Endodermal cell (in vitro differentiated cells): ENCODE results near the gene ZNF648. TPM values are rescaled to one million over a fixed set of nuclear protein-coding genes. Genes with fewer than 3 reads are reported as not detected.

Source experiments
- DNase-seq: peaks from one replicate; pipeline ENCODE4 v3.0.0-alpha.2; 2017
- H3K27ac ChIP-seq: 2 replicates; pipeline ENCODE4 v1.5.1; 2013; ENCODE audit warnings: mild to moderate bottlenecking, low read depth, low read length, moderate library complexity
- H3K27me3 ChIP-seq: 2 replicates; pipeline ENCODE4 v1.6.1; 2013; ENCODE audit warnings: mild to moderate bottlenecking, low read length, moderate library complexity; ENCODE audit not compliant: insufficient read depth, control insufficient read depth, poor library complexity, severe bottlenecking
- H3K36me3 ChIP-seq: 2 replicates; pipeline ENCODE4 v1.7.0; 2013; ENCODE audit warnings: mild to moderate bottlenecking, low read length, moderate library complexity; ENCODE audit not compliant: control insufficient read depth, insufficient read depth
- H3K4me1 ChIP-seq: one replicate; pipeline ENCODE4 v1.7.0; 2013; ENCODE audit warnings: low read length; ENCODE audit not compliant: control insufficient read depth, insufficient read depth
- H3K4me3 ChIP-seq: 2 replicates; pipeline ENCODE4 v1.5.1; 2013; ENCODE audit warnings: mild to moderate bottlenecking, low read length, moderate library complexity
- H3K9ac ChIP-seq: 2 replicates; pipeline ENCODE4 v1.6.1; 2013; ENCODE audit warnings: mild to moderate bottlenecking, low read length, moderate library complexity; ENCODE audit not compliant: poor library complexity, severe bottlenecking; ENCODE audit errors: extremely low read depth
- H3K9me3 ChIP-seq: 2 replicates; pipeline ENCODE4 v1.6.1; 2013; ENCODE audit warnings: mild to moderate bottlenecking, low read length, moderate library complexity; ENCODE audit not compliant: control insufficient read depth
- H3K27ac Mint-ChIP-seq: 2 replicates; pipeline ENCODE4 v1.8.0; 2020; ENCODE audit warnings: mixed read lengths
- H3K27me3 Mint-ChIP-seq: 2 replicates; pipeline ENCODE4 v1.8.0; 2021; ENCODE audit warnings: mild to moderate bottlenecking, mixed read lengths; ENCODE audit not compliant: insufficient read depth
- H3K36me3 Mint-ChIP-seq: 2 replicates; pipeline ENCODE4 v1.8.0; 2020; ENCODE audit warnings: low read depth, mixed read lengths
- H3K4me1 Mint-ChIP-seq: 2 replicates; pipeline ENCODE4 v1.8.0; 2020; ENCODE audit warnings: mixed read lengths
- H3K4me3 Mint-ChIP-seq: 2 replicates; pipeline ENCODE4 v1.8.0; 2020; ENCODE audit warnings: mild to moderate bottlenecking, moderate library complexity, mixed read lengths
- H3K9me3 Mint-ChIP-seq: 2 replicates; pipeline ENCODE4 v1.8.0; 2020; ENCODE audit warnings: mild to moderate bottlenecking, mixed read lengths
- WGBS, 2 experiments: methylation state at CpG; one replicate each; pipeline versions ENCODE4 v1.1.5 to v1.1.7; 2013; ENCODE audit warnings: missing lambda C conversion rate in 2 of 2, mixed read lengths in 1 of 2; ENCODE audit not compliant: insufficient coverage in 1 of 2, insufficient read length in 1 of 2; 5-methylcytosine and 5-hydroxymethylcytosine counted together
- total RNA-seq, 2 donors: library from RNA; stranded (reverse); fragmentation: NEBNext Ultra II Directional in 1 of 2; extraction: Animal tissue kit (Norgen Biotek cat#: 25700) in 1 of 2; gene quantifications; 2 replicates in 1 of 2; 3 replicates in 1 of 2; pipeline ENCODE4 v1.2.1, GENCODE V29; 2021
- TF ChIP-seq, protein P1 (sequence below): fragments of 200-600 bp; sonication (generic); conservative IDR thresholded peaks from 2 replicates; pipeline ENCODE4 v1.5.0; 2021; ENCODE audit warnings: antibody characterized with exemption, mild to moderate bottlenecking

ZNF648 gene
- total RNA-seq, 2 donors from 2014 or later: 0.29 TPM; not detected in 1

DNA sequence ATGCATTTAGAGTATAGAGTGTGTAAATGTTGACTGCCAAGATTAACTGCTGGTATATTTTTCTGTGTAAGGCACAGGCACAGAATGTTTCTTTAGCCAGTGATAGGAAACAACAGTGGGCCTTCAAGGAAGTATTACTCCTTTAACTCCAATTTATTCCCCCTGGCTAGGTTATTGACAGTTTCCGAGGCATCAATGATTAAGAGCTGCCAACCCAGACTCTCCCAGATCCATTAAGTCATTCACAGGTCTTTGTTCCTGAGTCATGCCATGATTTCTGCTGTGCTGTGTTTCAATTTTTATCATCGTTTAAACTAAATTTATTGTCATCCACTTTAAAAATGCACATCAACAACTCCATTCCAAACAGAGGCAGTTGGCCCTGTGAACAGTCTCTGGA lies 9.2 kb downstream of the ZNF648 start:
- Histone ChIP-seq H3K9ac (no peak overlapping the region), H3K27ac (no peak overlapping the region), H3K4me3 (no peak overlapping the region), H3K4me1 (no peaks in the 10 kb centered on the region), H3K9me3 (no peaks in the 10 kb centered on the region), H3K27me3 (no peaks in the 10 kb centered on the region), H3K36me3 (no peaks in the 10 kb centered on the region)
- H3K27me3 Mint-ChIP-seq: peaks cover 21% of the 10 kb centered on the region
- 82 to 90% methylated on average over 2 of the region's 2 CpGs for WGBS, 2 experiments
- no peak for DNase-seq
- H3K9me3 Mint-ChIP-seq: peaks cover 1% of the 10 kb centered on the region
- TF ChIP-seq, protein P1, sequence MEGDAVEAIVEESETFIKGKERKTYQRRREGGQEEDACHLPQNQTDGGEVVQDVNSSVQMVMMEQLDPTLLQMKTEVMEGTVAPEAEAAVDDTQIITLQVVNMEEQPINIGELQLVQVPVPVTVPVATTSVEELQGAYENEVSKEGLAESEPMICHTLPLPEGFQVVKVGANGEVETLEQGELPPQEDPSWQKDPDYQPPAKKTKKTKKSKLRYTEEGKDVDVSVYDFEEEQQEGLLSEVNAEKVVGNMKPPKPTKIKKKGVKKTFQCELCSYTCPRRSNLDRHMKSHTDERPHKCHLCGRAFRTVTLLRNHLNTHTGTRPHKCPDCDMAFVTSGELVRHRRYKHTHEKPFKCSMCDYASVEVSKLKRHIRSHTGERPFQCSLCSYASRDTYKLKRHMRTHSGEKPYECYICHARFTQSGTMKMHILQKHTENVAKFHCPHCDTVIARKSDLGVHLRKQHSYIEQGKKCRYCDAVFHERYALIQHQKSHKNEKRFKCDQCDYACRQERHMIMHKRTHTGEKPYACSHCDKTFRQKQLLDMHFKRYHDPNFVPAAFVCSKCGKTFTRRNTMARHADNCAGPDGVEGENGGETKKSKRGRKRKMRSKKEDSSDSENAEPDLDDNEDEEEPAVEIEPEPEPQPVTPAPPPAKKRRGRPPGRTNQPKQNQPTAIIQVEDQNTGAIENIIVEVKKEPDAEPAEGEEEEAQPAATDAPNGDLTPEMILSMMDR: no peak
- H3K27ac Mint-ChIP-seq: no peak overlapping the region
- no peaks in the 10 kb centered on the region for H3K36me3 Mint-ChIP-seq
- no peaks in the 10 kb centered on the region for H3K4me1 Mint-ChIP-seq
- H3K4me3 Mint-ChIP-seq: no peak overlapping the region

DNA sequence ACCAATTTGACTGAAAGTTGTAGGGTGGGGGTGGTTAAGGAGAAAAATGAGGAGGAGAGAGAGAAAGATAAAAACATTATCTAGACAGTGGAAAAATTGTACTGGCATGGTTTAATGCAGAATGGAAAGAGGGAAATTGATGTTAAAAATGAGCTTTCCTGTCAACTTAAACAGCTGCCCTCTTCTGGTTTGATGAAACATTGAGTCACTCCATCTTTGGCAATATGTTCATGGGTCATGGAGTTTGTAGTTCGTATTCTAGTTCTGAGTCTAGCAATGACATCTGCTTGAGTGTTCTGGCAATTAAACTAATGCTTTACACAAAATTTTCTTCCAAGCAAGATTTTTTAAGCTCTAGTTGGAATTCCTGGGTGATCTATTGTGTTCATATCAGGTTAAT lies 9.6 kb downstream of the ZNF648 start:
- Mint-ChIP-seq H3K27ac (no peak overlapping the region), H3K36me3 (no peaks in the 10 kb centered on the region), H3K27me3 (peaks cover 18% of the 10 kb centered on the region), H3K4me3 (no peak overlapping the region), H3K9me3 (peaks cover 2% of the 10 kb centered on the region), H3K4me1 (no peaks in the 10 kb centered on the region)
- Histone ChIP-seq H3K36me3 (no peaks in the 10 kb centered on the region), H3K9me3 (no peaks in the 10 kb centered on the region), H3K27ac (no peak overlapping the region), H3K27me3 (no peaks in the 10 kb centered on the region), H3K4me3 (no peak overlapping the region), H3K9ac (no peak overlapping the region), H3K4me1 (no peaks in the 10 kb centered on the region)
- TF ChIP-seq, protein P1: peak; percentile 33
- no peak for DNase-seq
- WGBS, 2 experiments: 88 to 100% methylated on average over 1 of the region's 1 CpG

DNA sequence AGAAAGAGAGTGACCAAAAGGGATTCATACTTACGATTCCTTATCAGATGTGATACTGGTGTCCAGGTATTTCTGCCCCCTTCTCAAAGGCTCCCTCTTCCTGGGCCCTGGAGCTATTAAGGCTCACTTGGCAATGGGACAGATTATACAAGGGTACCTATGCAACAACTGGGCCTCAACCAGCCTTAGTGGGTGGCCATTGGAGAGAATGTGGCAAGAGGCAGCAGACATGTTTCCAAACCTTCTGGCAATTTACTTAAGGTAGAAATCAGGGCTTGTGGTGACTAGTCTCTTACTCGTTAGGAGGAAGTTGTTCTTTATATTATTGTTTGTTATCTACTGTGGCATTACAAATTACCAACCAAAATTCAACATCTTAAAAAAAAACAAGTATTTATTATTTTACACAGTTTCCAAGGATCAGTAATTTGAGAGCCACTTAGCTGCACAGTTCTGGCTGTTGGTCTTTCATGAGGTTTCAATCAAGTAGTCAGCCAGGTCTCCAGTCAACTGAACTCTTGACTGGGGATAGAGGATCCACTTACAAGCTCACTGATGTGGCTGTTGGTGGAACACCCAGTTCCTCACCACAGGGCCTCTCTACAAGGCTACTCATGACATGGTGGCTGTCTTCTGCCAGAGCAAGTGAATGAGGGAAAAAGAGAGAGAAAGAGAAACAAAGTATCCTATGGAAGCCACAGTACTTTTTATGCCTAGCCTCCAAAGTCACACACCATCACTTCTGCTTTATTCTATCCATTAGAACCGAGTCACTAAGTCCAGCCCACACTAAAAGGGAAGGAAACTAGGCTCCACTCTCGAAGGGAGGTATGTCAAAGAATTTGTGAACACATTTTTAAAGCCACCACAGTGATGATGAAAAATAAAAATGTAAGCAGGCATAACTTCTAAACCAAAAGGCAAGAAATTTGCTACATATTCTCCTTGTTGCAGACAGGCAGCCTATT lies 10.7 kb downstream of the ZNF648 start:
- H3K9ac ChIP-seq: no peak overlapping the region
- no peaks in the 10 kb centered on the region for H3K4me1 Mint-ChIP-seq
- H3K36me3 Mint-ChIP-seq: peaks cover 4% of the 10 kb centered on the region
- TF ChIP-seq, protein P1: no peak
- no peak overlapping the region for H3K4me3 ChIP-seq
- 94 to 100% methylated on average over 2 to 4 of the region's 4 CpGs for WGBS, 2 experiments
- H3K4me3 Mint-ChIP-seq: no peak overlapping the region
- H3K36me3 ChIP-seq: no peaks in the 10 kb centered on the region
- H3K27ac ChIP-seq: no peak overlapping the region
- H3K9me3 ChIP-seq: peaks cover 1% of the 10 kb centered on the region
- H3K27me3 ChIP-seq: no peaks in the 10 kb centered on the region
- DNase-seq: no peak
- H3K9me3 Mint-ChIP-seq: peaks cover 12% of the 10 kb centered on the region
- H3K27ac Mint-ChIP-seq: no peak overlapping the region
- no peaks in the 10 kb centered on the region for H3K4me1 ChIP-seq
- H3K27me3 Mint-ChIP-seq: peaks cover 6% of the 10 kb centered on the region
